DMS53 (cell line): ENCODE results near the gene ASPSCR1.

ENCODE experiments used
- DNase-seq: peaks from one replicate; lab custom pipeline; 2025; lab: John Stamatoyannopoulos, UW

ASPSCR1 gene

DNA sequence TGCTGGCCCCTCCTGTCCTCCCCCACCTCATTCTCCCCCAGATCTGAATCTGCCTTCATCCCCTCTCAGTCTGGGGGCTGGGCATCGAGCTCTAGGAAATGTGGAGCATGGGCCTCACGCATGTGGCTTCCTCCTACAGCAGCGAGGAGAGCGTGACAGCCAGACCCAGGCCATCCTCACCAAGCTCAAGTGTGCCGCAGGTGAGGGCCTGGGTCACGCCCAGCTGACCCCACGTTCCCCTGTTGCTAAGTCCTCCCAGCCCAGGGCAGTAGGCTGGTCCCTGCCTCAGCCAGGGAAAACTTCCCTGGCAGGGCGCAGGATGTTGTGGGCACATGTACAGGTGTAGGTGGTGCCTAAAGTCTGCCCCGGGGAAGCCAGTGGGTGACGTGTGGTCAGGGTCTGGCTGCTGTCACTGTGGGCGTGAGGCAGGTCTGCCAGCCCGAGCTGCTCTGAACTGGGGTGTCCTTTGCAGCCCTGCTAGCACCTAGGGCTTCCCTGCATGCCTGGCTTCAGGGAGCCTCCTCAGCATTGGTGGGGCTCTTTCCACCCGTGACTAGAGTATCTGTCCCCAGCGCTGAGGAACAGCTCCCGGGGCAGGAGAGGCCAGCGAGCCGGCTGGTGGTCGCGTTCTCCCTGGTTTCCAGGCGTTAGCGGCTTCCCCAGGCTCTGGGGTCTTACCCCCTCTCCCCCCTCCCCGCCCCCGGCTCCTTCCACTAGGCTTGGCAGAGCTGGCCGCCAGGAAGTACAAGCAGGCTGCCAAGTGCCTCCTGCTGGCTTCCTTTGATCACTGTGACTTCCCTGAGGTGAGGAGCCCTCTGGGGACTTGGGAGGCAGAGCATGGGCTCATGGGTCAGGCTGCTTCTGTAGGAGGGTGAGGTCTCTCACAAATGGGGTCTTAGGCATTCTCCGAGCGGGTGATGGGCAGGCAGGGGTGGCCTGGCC, 77.9 kb downstream of the ASPSCR1 start:
- DNase-seq: no peak

DNA sequence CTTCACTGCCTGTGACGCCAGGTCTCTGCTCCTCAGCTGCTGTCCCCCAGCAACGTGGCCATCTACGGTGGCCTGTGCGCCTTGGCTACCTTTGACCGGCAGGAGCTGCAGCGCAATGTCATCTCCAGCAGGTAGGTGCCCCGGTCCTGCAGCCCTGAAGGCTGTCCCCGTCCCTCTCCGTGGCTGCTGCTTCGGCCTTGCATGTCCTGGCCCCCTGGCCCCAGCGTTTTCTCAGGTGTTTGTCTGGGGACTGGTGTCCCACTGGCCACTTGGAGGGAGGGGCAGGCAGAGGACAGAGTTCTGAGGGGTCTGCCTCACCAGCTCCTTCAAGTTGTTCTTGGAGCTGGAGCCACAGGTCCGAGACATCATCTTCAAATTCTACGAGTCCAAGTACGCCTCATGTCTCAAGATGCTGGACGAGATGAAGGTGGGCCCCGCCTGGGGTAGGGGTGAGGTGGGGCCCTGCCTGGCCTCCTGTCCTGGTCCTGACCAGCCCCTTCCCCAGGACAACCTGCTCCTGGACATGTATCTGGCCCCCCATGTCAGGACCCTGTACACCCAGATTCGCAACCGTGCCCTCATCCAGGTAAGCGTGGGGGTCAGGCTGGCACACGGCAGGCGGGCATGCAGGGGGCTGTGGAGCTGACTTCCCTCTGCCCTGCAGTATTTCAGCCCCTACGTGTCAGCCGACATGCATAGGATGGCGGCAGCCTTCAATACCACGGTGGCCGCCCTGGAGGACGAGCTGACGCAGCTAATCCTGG, 78.7 kb downstream of the ASPSCR1 start:
- DNase-seq: no peak

DNA sequence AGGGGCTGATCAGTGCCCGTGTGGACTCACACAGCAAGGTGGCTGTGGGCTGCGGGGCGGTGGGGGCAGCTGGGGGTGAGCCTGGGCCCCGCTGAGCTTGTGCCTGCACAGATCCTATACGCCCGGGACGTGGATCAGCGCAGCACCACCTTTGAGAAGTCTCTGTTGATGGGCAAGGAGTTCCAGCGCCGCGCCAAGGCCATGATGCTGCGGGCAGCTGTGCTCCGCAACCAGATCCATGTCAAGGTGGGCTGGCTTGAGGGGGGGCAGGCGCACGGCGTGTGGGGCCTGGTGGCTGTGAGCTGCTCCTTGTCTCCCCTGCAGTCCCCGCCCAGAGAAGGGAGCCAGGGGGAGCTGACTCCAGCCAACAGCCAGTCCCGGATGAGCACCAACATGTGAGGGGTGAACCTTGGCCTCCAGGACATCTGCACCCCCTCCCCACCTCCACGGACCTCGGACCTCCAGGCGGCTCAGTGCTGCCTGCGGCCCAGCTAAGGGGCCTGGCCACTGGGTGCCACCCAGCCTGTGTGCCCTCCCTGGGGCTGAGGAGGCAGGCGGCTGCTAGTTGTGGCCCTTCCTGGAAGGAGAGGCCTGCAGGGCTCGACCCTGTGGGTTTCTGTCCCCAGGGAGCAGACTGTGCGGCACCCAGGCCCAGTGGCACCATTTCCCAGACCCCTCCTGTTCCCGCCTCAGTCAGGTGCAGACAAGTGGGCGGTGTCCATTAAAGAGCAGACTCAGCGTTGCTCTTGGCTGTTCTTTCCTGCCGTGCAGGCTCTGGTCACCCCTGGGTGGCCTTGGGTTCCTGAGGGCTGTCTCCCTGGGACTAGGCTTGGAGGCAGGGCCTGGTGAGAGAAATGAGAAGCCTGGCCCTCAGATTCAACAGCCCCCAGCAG, 79.5 kb downstream of the ASPSCR1 start:
- peak; percentile 43 for DNase-seq

DNA sequence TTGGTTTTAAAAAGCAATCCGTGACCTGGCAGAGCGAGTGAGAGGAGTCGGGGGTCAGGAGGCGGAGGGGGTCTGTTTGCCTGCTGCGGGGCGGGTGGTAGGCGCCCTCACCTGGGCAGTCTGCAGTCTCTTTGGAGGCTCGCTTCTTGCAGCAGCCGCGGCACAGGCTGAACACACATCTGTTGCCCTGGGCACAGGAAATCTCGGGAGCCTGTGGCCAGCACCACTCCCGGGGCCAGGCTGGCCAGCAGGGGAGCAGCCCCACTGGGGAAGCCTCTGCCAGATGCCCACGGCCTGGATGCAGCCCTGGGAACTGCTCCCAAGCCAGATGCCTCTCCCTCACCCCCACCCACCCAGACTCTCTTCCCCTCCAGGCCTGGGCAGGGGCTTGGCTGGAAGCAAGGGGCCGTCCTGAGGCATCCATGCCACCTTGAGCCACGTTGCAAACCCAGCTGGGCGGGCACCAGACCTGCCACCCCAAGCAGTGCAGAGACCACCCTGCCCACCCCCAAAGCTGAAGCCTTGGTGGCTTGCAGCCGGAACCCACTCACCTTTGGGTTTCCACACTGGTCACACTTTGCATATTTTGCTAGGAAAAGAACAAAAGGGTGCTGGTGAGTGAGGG, 80.9 kb downstream of the ASPSCR1 start:
- no peak for DNase-seq

DNA sequence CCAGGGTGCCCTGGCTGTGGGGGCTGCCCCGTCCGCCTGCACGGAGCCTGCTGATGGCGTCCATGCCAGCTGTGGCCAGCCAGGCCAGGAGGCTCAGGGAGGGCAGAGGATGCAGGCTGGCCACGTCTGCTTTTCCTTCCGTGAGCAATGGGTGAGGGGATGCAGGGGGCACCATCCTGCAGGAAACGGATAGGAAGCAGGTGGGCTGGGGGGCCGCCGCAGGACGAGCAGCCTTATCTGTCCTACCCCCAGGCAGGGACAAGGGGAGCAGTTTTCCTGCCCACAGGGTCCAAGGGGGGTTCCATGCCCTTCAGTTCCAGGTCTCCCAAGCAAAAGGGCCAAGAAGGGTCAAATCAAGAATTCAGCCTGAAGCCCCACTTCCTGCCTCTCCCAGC, 81.4 kb downstream of the ASPSCR1 start:
- DNase-seq: no peak

DNA sequence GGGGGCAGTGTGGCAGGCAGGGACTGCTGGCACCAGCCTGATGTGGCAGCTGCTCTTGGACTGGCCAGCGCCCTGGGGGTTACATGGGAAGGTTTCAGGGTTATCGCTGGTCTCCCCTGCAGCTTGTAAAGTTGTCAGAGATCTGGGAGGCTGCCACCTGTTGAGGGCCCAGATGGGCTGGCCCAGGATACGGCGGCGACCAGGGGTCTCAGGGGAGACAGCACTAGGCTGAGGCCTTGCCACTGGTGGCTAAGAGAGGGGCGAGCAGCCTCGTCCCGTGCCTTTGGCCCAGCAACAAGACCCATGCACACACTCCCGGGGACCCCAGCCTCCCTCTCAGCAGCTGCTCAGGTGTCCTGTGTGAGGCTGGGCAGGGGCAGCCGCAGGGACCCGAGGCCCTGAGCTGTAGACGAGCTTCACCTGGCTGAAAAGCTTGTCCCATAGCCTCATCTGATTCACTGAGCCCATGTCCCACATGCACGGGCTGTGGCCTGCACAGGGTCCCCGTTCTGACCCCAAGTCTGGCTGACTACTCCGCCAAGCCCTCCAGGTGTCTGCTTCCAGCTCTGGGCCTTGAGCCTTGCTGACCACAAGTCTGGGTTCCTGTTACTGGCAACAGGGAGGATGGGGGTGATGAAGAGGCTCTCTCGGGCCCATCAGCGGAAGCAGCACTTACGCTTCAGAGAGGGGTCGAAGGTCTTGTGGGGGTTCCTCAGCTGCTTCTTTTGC, 82.0 kb downstream of the ASPSCR1 start:
- no peak for DNase-seq

DNA sequence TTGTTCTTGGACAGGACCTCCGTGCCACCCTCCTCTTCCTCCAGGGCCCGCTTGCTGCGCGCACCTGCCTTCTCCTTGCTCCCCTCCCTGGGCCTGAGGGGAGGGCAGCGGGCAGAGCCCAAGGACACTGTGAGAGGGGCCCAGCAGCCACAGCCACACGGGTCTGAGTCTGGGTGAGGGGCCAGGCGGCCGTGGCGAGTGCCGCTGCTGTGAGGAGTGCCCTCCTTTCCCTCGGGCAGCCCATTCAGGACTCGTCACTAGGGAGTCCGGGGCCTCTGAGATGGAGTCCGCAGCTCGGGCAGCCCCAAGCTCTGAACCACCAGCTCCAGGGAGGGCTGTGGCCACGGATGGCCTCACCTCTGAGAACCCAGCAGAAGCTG, 82.6 kb downstream of the ASPSCR1 start:
- no peak for DNase-seq

DNA sequence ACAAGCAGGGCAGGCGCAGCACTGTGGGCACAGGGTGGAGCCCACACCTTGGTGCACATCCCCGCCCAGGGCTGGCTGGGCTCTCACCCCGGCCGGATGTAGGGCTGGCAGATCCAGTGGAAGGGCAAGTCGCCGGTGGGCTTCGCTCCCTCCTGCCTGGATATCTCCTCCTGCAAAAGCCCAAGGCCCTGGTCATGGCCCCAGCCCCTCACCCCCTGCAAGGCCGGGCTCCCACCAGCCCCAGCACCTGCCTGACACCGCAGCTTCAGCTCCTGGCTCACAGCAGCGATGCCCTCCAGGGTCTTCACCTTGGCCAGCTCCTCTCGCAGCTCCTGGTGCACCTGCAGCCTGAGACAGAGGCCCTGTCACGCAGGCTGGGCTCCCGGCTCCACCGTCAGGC, 83.2 kb downstream of the ASPSCR1 start:
- no peak for DNase-seq

DNA sequence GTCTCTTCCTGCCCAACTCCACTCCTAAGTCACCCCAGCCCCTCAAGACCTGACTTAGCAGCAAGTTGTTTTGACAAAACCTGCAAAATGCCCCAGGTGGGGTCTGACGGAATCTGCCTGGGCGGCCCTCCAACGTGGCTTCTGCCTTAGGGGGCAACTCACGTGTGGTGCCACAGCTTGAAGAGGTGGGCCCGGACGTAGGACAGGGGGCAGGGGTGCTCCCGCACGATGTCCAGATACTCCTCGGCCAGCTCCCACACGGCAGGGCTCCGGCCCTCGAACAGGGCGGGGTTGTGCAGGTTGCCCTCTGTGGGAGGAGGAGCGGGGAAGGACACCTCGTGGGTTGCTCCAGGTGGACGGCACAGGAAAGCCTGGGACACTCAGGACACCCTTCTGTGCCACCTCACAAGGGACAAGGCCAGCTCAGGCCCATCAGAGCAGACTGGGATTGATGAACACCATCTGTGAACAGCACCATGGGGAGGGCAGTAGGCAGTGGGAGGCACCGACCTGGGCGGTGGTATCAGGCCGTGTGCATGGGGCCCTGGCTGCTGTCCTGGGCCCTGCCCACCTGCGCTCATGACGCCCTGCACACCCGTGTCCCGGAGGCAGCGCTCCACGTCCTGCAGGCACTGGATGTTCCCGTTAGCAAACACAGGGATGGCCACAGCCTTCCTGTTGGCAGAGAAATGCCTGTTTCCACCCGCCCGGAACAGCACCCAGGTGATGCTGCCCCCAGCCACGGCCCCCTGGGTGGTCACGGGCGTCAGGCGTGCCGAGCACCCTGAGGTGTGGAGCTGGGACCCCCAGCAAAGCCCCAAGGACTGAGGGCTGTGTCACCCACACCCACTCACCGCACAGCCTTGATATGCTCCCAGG, 83.9 kb downstream of the ASPSCR1 start:
- no peak for DNase-seq

DNA sequence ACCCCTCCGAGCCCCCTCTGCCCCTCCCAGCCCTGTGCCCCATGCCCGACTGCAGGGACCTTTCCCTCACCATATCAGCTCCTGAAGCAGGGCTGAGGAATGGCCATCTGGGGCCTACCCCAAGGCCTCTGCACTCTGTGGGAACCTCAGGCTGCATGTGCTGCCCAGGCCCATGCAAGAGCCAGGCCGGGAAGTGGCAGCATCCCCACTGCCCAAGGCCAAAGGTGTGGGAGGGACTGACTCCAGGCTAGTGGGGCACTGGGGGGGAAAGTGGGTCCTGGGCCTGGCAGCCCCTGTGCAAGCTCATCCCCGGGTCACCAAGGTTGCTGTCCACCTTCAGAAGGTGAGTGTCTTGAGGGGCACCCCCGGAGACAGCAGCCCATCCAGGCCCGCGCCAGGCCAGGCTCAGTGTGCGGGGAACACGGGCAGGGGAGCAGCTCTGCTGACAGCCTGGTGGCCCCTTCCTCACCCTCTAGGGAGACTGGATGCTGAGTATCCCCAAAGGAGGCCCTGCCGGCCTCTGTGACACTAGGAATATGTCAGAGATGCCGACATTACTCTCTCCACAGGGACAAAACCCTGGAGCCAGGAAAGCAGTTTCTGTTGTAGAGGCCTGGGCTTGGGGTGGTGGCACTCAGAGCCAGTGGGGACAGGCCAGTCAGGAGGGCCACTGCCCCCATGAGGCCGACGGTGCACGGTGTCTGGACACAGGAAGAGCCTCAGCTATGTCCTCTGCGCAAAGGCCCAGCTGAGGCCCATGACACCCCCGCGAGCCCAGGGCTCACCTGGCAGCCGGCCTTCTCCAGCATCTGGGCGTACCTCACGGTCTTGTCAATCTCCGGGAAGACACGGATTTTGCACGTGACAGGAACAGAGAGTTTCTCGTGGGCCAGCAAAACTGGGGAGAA, 84.9 kb downstream of the ASPSCR1 start:
- peak; percentile 46 for DNase-seq

DNA sequence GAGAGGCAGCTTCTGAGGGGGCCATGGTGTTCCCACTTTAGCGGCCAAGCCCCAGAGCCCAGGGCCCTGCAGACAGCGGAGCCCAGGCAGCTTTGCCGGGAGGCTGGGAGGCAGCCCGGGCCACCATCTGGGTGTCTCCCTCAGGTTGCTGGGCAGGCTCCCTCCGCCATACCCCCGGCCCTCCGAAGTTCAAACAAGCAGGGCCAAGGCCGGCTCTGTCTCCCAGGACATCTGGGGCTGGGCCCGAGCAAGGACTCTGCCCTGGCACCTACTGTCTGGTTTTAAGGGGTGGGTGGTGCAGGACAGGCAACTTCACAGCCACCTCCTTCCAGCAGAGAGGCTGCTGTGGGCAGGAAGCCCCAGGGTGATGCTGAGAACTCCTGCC, 85.5 kb downstream of the ASPSCR1 start:
- DNase-seq: no peak

DNA sequence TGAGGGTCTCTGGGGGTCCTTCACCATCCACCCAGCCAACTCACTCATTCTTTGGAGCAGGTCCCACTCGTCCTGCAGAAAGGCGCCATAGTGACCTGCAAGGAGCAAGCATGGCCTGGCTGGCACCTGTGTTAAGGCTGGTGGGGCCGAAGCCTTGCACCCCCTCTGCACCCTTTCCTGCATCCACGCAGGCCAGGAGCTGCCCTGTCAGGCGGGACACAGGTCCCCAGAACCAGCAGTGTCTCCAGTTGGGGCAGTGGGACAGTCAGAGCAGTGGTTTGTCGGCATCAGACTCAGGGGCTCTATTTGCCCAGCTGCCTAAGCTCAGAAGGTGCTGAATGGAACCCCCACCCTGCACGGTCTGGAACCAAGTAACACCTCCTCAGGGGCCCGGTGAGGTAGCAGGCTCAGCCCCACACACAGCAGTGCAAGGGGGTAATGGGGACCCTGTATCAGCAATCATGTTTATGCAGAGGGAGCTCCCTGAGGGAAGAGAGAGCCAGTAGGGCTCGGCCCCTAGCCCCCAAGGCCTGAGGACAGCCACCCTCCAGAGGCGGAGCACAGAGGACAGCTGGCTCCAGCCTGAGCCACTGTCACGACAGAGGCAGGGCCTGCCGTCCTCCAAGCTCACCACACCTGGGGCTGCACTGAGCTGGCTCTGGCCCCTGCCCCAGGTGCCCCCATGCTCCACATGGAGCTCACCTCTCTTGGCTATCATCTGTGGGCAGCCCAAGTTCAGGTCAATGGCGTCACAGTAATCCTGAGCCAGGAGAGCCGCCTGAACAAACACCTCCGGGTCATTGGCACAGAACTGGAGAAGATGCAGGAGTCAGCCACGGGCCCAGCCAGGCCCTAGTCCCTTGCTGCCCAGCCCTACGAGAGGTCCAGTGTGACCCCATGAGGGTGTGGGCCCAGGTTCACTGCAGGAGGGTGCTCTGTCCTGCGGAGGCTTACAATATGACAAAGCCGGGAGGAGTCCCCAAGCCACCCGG, 86.3 kb downstream of the ASPSCR1 start:
- no peak for DNase-seq

DNA sequence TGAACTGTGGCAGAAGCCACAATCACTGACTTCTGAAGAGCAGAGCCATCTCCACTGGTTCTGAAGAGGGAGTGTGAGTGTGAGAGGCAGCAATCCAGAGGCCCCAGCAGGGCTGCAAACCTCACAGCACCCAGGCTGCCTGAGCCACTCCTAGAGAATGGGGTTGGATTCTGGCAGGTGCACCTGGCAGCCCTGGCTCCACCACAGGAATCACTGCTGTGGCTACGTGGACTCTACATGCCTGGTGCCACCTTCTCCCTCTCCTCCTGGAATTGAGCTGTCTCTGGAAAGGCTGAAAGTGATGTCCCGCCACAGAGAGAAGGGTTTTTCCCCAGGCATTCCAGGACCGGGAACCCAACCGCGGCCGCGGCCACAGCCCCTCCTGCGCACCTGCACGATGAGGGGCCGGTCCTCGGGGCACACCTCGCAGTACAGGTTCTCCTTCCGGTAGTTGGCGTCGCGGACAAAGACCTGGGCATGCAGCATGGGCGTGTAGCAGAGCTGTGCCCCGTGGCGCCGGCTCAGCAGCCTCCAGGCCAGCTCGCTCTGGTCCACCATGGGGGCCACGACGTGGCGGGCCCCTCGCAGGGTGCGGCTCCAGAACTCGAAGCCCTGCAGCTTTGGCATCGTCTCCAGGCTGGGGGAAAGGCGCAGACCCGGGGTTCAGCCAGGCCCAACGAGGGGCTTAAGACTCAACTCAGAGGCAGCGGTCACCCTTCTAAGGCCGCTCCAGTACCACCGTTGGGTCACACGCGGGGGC, 87.2 kb downstream of the ASPSCR1 start:
- peak; percentile 88 for DNase-seq

DNA sequence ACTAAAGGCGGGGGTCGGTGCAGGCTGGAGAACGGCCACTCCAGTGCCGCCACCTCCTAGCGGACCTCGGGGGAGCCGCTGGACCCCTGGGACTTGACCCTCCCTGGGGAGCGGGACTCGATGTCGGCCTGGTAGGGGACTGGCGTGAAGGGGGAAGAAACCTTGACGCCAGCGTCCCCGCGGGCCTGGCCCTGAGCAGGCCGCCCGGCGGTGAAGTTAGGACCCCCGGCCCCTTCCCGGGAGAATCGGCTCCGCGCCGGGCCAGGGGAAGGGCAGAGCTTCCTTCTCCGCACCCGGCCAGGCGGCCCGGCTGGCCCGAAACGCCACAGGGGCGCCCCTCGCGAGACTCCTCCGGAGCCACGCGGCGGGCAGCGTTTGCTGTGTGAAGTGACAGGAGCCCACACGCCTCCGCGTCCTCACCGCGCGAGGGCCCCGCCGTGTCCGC, 87.8 kb downstream of the ASPSCR1 start:
- DNase-seq: peak; percentile 80

DNA sequence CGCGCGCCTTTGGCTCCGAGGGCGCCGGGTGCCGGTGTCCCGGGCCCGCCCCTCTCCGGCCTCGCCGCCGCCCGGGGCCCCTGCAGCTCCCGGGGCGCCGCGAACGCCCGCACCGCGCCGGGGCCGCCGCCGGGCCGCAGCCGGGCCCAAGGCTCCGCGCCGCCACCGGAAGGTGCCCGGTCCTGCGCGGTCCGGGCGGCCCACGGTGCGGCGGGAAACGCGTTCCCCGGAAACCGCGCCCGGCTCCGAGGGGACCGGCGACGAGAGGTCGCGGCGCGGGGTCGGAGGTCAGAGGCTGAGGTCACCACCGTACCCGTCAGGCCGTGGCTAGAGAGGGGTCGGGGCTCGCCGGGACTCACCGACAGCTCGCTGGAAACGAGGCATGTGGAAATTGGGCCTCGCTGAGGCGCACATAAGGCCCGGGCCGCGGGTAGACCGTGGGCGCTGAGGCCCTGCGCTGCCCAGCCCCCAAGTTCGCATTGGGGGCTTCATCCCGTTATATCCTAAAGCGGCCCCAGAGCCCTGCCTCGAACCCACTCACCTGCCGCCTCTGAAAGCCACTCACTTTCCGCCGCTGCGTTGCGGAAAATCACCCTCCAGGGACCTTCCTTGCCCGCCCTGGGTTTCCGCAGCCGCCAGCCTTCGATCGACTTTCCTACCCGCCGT, 88.3 kb downstream of the ASPSCR1 start, which contains the start of gene DUS1L:
Gene DUS1L, minus strand, starts transcription at position 167 of the 666 bp plus-strand sequence. CDS start 745 bp downstream, outside the sequence.
- peak; percentile 84 for DNase-seq
